GM21717 (cell line): ENCODE data around the gene DAB2.
"Not testable (repeated sequence)": the region's sequence is repeated elsewhere in the genome, so short reads cannot be mapped to it uniquely, and the experiment has no call there.

Source experiments
- ATAC-seq: cut with Tn5 transposase; IDR thresholded peaks from one replicate; pipeline ENCODE4 v1.9.1; 2021; ENCODE audit warnings: mild to moderate bottlenecking, moderate library complexity; ENCODE audit not compliant: unreplicated experiment

DAB2 gene

GRCh38 chr5:39422728-39423285, 2.0 kb downstream of the DAB2 start:
- ATAC-seq: no peak

GRCh38 chr5:39422036-39422606, 2.7 kb downstream of the DAB2 start:
- no peak for ATAC-seq

GRCh38 chr5:39420482-39421145, 4.2 kb downstream of the DAB2 start:
- ATAC-seq: no peak

- ATAC-seq: no peak
Observed at GRCh38 chr5:39419796-39420195, 5.0 kb downstream of the DAB2 start.

GRCh38 chr5:39417979-39418378, 6.8 kb downstream of the DAB2 start:
- ATAC-seq: no peak

- no peak for ATAC-seq
Observed at GRCh38 chr5:39415201-39415600, 9.6 kb downstream of the DAB2 start.

GRCh38 chr5:39414426-39414825, 10.4 kb downstream of the DAB2 start:
- no peak for ATAC-seq

GRCh38 chr5:39413771-39414170, 11.0 kb downstream of the DAB2 start:
- ATAC-seq: no peak

GRCh38 chr5:39412721-39413394, 11.9 kb downstream of the DAB2 start:
- ATAC-seq: no peak

- ATAC-seq: no peak
Observed at GRCh38 chr5:39411985-39412384, 12.8 kb downstream of the DAB2 start.

- ATAC-seq: no peak
Observed at GRCh38 chr5:39411061-39411460, 13.7 kb downstream of the DAB2 start.

GRCh38 chr5:39409033-39409432, 15.7 kb downstream of the DAB2 start:
- ATAC-seq: no peak

GRCh38 chr5:39405083-39405843, 19.5 kb downstream of the DAB2 start:
- no peak for ATAC-seq

GRCh38 chr5:39403761-39404160, 21.0 kb downstream of the DAB2 start:
- ATAC-seq: not testable (repeated sequence)

- not testable (repeated sequence) for ATAC-seq
Observed at GRCh38 chr5:39402140-39402539, 22.6 kb downstream of the DAB2 start.

GRCh38 chr5:39400713-39401578, 23.8 kb downstream of the DAB2 start:
- no peak for ATAC-seq

GRCh38 chr5:39399135-39400036, 25.4 kb downstream of the DAB2 start:
- no peak for ATAC-seq

- ATAC-seq: no peak
Observed at GRCh38 chr5:39396843-39397242, 27.9 kb downstream of the DAB2 start.

- no peak for ATAC-seq
Observed at GRCh38 chr5:39395521-39395920, 29.3 kb downstream of the DAB2 start.
